AG09309 (cell line): ENCODE results near the gene FUZ.

Experiments
- DNase-seq: peaks from one replicate; pipeline ENCODE4 v3.0.0-alpha.2; 2010; ENCODE audit warnings: low read depth
- H3K4me3 ChIP-seq: 2 replicates; pipeline ENCODE4 v1.5.1; 2011; ENCODE audit warnings: mild to moderate bottlenecking, low read depth, low read length, moderate library complexity; ENCODE audit not compliant: control insufficient read depth
- CTCF ChIP-seq: IDR thresholded peaks from 2 replicates; pipeline ENCODE4 v1.5.1; 2011; ENCODE audit warnings: mild to moderate bottlenecking, low read depth, low read length, inconsistent platforms; ENCODE audit not compliant: insufficient read depth, control insufficient read depth; ENCODE audit errors: missing control alignments

The FUZ gene

GRCh38 chr19:49775742-49776370 lies 37.2 kb downstream of the FUZ start:
- DNase-seq = no peak
- TF ChIP-seq CTCF = no peak
- H3K4me3 ChIP-seq = no peak overlapping the region

- TF ChIP-seq CTCF = no peak
Observed at GRCh38 chr19:49774969-49775368, 38.1 kb downstream of the FUZ start.

GRCh38 chr19:49773663-49774350 lies 39.3 kb downstream of the FUZ start:
- H3K4me3 ChIP-seq = no peak overlapping the region

More at GRCh38 chr19:49774969-49775368, 38.1 kb downstream of the FUZ start:
- DNase-seq = no peak
- H3K4me3 ChIP-seq = no peak overlapping the region

GRCh38 chr19:49772850-49773432 lies 40.2 kb downstream of the FUZ start:
- DNase-seq = no peak
- no peak for TF ChIP-seq CTCF
- H3K4me3 ChIP-seq = no peak overlapping the region

More at GRCh38 chr19:49773663-49774350, 39.3 kb downstream of the FUZ start:
- DNase-seq = no peak
- TF ChIP-seq CTCF = no peak

GRCh38 chr19:49771674-49772139 lies 41.4 kb downstream of the FUZ start:
- no peak for DNase-seq
- TF ChIP-seq CTCF = no peak

GRCh38 chr19:49770529-49770928 lies 42.6 kb downstream of the FUZ start:
- DNase-seq = no peak
- no peak overlapping the region for H3K4me3 ChIP-seq

More at GRCh38 chr19:49771674-49772139, 41.4 kb downstream of the FUZ start:
- no peak overlapping the region for H3K4me3 ChIP-seq

More at GRCh38 chr19:49770529-49770928, 42.6 kb downstream of the FUZ start:
- TF ChIP-seq CTCF = no peak
